ENCODE data around the gene ASH1L.
"Not testable (repeated sequence)": the region's sequence is repeated elsewhere in the genome, so short reads cannot be mapped to it uniquely, and the experiment has no call there.

The ASH1L gene

GRCh38 chr1:155499953-155500639 is 62.5 kb downstream of the ASH1L start:
- FAIRE-seq, result no peak
- DNase-seq (ENCODE audit: insufficient read length, low spot score), result no peak

- no peak for DNase-seq (ENCODE audit: insufficient read length, low spot score)
- no peak for FAIRE-seq
Observed at GRCh38 chr1:155499263-155499662, 63.3 kb downstream of the ASH1L start.

GRCh38 chr1:155493595-155493994 is 69.0 kb downstream of the ASH1L start:
- not testable (repeated sequence) for DNase-seq (ENCODE audit: insufficient read length, low spot score); FAIRE-seq

GRCh38 chr1:155488419-155488818 is 74.2 kb downstream of the ASH1L start:
- DNase-seq (ENCODE audit: insufficient read length, low spot score); FAIRE-seq: not testable (repeated sequence)

- FAIRE-seq (no peak), DNase-seq (ENCODE audit: insufficient read length, low spot score) (no peak)
Observed at GRCh38 chr1:155487541-155487940, 75.1 kb downstream of the ASH1L start.

- FAIRE-seq; DNase-seq (ENCODE audit: insufficient read length, low spot score): not testable (repeated sequence)
Observed at GRCh38 chr1:155486952-155487351, 75.7 kb downstream of the ASH1L start.

- DNase-seq (ENCODE audit: insufficient read length, low spot score) (no peak), FAIRE-seq (no peak)
Observed at GRCh38 chr1:155485945-155486344, 76.7 kb downstream of the ASH1L start.

GRCh38 chr1:155485222-155485621 is 77.4 kb downstream of the ASH1L start:
- FAIRE-seq (no peak), DNase-seq (ENCODE audit: insufficient read length, low spot score) (no peak)

GRCh38 chr1:155481741-155482241 is 80.8 kb downstream of the ASH1L start:
- DNase-seq (ENCODE audit: insufficient read length, low spot score) (no peak), FAIRE-seq (no peak)

GRCh38 chr1:155479205-155479604 is 83.4 kb downstream of the ASH1L start:
- DNase-seq (ENCODE audit: insufficient read length, low spot score), result no peak
- no peak for FAIRE-seq

- FAIRE-seq (no peak), DNase-seq (ENCODE audit: insufficient read length, low spot score) (no peak)
Observed at GRCh38 chr1:155478270-155478852, 84.2 kb downstream of the ASH1L start.

- DNase-seq (ENCODE audit: insufficient read length, low spot score) (no peak), FAIRE-seq (no peak)
Observed at GRCh38 chr1:155474146-155474545, 88.5 kb downstream of the ASH1L start.

- no peak for FAIRE-seq
- no peak for DNase-seq (ENCODE audit: insufficient read length, low spot score)
Observed at GRCh38 chr1:155473151-155473821, 89.3 kb downstream of the ASH1L start.

- DNase-seq (ENCODE audit: insufficient read length, low spot score), result no peak
- no peak for FAIRE-seq
Observed at GRCh38 chr1:155472491-155473083, 90.0 kb downstream of the ASH1L start.

- DNase-seq (ENCODE audit: insufficient read length, low spot score), result no peak
- no peak for FAIRE-seq
Observed at GRCh38 chr1:155471891-155472290, 90.7 kb downstream of the ASH1L start.

- no peak for DNase-seq (ENCODE audit: insufficient read length, low spot score)
- no peak for FAIRE-seq
Observed at GRCh38 chr1:155471026-155471425, 91.6 kb downstream of the ASH1L start.

- DNase-seq (ENCODE audit: insufficient read length, low spot score), result peak; percentile 41
- FAIRE-seq, result no peak
Observed at GRCh38 chr1:155466996-155467395, 95.6 kb downstream of the ASH1L start.

GRCh38 chr1:155466617-155466972 is 96.0 kb downstream of the ASH1L start:
- no peak for DNase-seq (ENCODE audit: insufficient read length, low spot score)
- FAIRE-seq, result no peak

- FAIRE-seq (no peak), DNase-seq (ENCODE audit: insufficient read length, low spot score) (no peak)
Observed at GRCh38 chr1:155463865-155464650, 98.5 kb downstream of the ASH1L start.

GRCh38 chr1:155458111-155458510 is 104.5 kb downstream of the ASH1L start:
- FAIRE-seq, result no peak
- no peak for DNase-seq (ENCODE audit: insufficient read length, low spot score)

- no peak for DNase-seq (ENCODE audit: insufficient read length, low spot score)
- FAIRE-seq, result no peak
Observed at GRCh38 chr1:155457266-155457665, 105.3 kb downstream of the ASH1L start.
